GM18526 (cell line): ENCODE data around the gene ATP9B.

Experiments
- POLR2A ChIP-seq: IDR thresholded peaks from 3 replicates; pipeline ENCODE4 v1.6.1; 2011; ENCODE audit not compliant: insufficient read length; ENCODE audit errors: extremely low read depth

Gene ATP9B

GRCh38 chr18:79336556-79337142 is 267.5 kb downstream of the ATP9B start:
- no peak for TF ChIP-seq POLR2A

- TF ChIP-seq POLR2A, result no peak
Measured at GRCh38 chr18:79337184-79337583, 268.0 kb downstream of the ATP9B start.

- TF ChIP-seq POLR2A, result no peak
Measured at GRCh38 chr18:79337620-79338019, 268.4 kb downstream of the ATP9B start.

GRCh38 chr18:79339094-79339908 is 270.1 kb downstream of the ATP9B start:
- TF ChIP-seq POLR2A, result no peak

GRCh38 chr18:79343567-79344207 is 274.5 kb downstream of the ATP9B start:
- TF ChIP-seq POLR2A, result no peak

- TF ChIP-seq POLR2A, result no peak
Measured at GRCh38 chr18:79344208-79344581, 275.0 kb downstream of the ATP9B start.

- TF ChIP-seq POLR2A, result no peak
Measured at GRCh38 chr18:79345366-79345765, 276.2 kb downstream of the ATP9B start.

- no peak for TF ChIP-seq POLR2A
Measured at GRCh38 chr18:79345981-79346380, 276.8 kb downstream of the ATP9B start.

GRCh38 chr18:79348066-79348465 is 278.9 kb downstream of the ATP9B start:
- no peak for TF ChIP-seq POLR2A

- no peak for TF ChIP-seq POLR2A
Measured at GRCh38 chr18:79352432-79352831, 283.2 kb downstream of the ATP9B start.

GRCh38 chr18:79353267-79353666 is 284.1 kb downstream of the ATP9B start:
- TF ChIP-seq POLR2A, result no peak

- no peak for TF ChIP-seq POLR2A
Measured at GRCh38 chr18:79354350-79354749, 285.2 kb downstream of the ATP9B start.

GRCh38 chr18:79355433-79356335 is 286.5 kb downstream of the ATP9B start:
- no peak for TF ChIP-seq POLR2A

- no peak for TF ChIP-seq POLR2A
Measured at GRCh38 chr18:79356435-79356834, 287.2 kb downstream of the ATP9B start.

GRCh38 chr18:79360933-79361332 is 291.7 kb downstream of the ATP9B start:
- TF ChIP-seq POLR2A, result no peak
